ENCODE data around the gene GP1BA. TPM values are rescaled to one million over a fixed set of nuclear protein-coding genes. Genes with fewer than 3 reads are reported as not detected.

GP1BA gene
- total RNA-seq, 1 experiment from 2014 or later = 0.15 TPM

DNA sequence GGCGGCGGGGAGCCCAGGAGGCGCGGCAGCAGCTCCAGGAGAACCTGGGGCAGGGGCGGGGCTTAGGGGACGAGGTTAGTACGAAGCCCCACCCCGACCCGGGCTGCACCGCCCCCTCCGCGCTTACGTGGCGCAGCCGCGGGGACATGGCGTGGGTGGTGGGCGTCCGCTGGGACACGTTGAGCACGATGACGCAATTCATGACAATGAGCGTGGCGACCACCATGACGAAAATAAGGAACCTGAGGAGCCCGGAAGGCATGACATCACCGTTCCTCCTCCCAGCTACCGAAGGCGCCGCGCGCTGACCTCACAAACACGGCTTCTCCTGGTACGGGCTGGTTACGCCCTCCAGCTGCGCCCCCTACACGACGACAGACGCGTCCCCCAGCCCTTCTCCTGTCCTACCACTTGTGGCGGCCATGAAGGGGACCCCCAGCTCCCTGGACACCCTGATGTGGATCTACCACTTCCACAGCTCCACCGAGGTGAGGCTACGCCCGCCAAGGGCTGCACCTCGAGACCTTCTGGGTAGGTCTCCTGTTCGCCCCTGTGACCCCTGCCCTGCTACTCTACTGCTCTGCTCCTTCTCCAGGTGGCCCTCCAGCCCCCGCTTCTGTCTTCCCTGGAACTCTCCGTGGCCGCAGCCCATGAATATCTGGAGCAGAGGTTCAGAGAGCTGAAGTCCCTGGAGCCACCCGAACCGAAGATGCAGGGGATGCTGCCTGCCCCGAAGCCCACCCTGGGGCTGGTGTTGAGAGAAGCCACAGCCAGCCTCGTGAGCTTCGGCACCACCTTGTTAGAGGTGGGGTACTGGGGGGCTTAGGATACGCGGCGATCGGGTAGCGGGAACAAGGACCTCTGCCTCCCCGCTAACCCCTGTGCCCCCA lies 32.5 kb upstream of the GP1BA start, which contains the start of gene C17orf107:
C17orf107 (plus strand) TSS at position 196 of the 890 bp plus-strand sequence; CDS start at position 423, 227 bp downstream.
- Histone ChIP-seq H3K27me3 (ENCODE audit: control insufficient read depth, insufficient read depth, low read length) (no peaks in the 10 kb centered on the region), H3K9me3 (ENCODE audit: control insufficient read depth, insufficient read depth, low read depth, low read length) (no peaks in the 10 kb centered on the region), H3K4me3 (ENCODE audit: low read depth in 2 of 2, low read length in 2 of 2) (peak within 1 kb of the TSS; percentile 44 to 61), H3K27ac (ENCODE audit: low read length) (peak within 1 kb of the TSS; percentile 54; the same call in 1 of the 2 replicates), H3K4me1 (ENCODE audit: control insufficient read depth, insufficient read depth, low read length) (no peaks in the 10 kb centered on the region; the same call in 1 of the 2 replicates), H3K36me3 (ENCODE audit: control insufficient read depth, insufficient read depth, low read length) (no peaks in the 10 kb centered on the region)
- ATAC-seq (peak; percentile 81), DNase-seq (ENCODE audit: low read depth, low spot score) (no peak)
- in situ Hi-C loops (cut with HindIII; ENCODE audit: low pct_unique_long_range_greater_than_20kb, low sequenced_read_pairs) = no loop called here
- TF ChIP-seq SIN3A (IDR thresholded peaks at IDR 0.05; ENCODE audit: borderline replicate concordance, insufficient read depth, low read depth, low read length) = 0 out of 2 replicates have a peak, but pooled peaks have one; percentile 48
- no peak for TF ChIP-seq REST (IDR thresholded peaks at IDR 0.05; ENCODE audit: insufficient read depth in 1 of 2, low read depth in 2 of 2, low read length in 1 of 2)
- BruUV-seq (replicated peaks) = no TSS peak
- CTCF ChIA-PET = interaction anchor here (0.5 to 0.8 kb wide), 2 partner anchors 9 to 156 kb away, joined by 4 to 7 read pairs; no protein-coding TSS in a partner anchor
- intact Hi-C loops (cut with micrococcal nuclease; ENCODE audit: unreplicated experiment) = no loop called here
- POLR2A ChIA-PET = no interaction called here

GRCh38 chr17:4900231-4901107 lies 31.6 kb upstream of the GP1BA start:
- H3K27ac ChIP-seq (ENCODE audit: low read length) = no peak overlapping the region
- ChIA-PET CTCF (interaction anchor here (0.5 kb wide), 1 partner anchor 155 kb away, joined by 7 read pairs; no protein-coding TSS in a partner anchor), POLR2A (no interaction called here)
- no peak for TF ChIP-seq REST (IDR thresholded peaks at IDR 0.05; ENCODE audit: insufficient read depth in 1 of 2, low read depth in 2 of 2, low read length in 1 of 2)
- TF ChIP-seq SIN3A (IDR thresholded peaks at IDR 0.05; ENCODE audit: borderline replicate concordance, insufficient read depth, low read depth, low read length) = no peak
- TF ChIP-seq, protein P1, sequence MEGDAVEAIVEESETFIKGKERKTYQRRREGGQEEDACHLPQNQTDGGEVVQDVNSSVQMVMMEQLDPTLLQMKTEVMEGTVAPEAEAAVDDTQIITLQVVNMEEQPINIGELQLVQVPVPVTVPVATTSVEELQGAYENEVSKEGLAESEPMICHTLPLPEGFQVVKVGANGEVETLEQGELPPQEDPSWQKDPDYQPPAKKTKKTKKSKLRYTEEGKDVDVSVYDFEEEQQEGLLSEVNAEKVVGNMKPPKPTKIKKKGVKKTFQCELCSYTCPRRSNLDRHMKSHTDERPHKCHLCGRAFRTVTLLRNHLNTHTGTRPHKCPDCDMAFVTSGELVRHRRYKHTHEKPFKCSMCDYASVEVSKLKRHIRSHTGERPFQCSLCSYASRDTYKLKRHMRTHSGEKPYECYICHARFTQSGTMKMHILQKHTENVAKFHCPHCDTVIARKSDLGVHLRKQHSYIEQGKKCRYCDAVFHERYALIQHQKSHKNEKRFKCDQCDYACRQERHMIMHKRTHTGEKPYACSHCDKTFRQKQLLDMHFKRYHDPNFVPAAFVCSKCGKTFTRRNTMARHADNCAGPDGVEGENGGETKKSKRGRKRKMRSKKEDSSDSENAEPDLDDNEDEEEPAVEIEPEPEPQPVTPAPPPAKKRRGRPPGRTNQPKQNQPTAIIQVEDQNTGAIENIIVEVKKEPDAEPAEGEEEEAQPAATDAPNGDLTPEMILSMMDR (IDR thresholded peaks at IDR 0.05) = no peak
- TF ChIP-seq POLR2AphosphoS5 (IDR thresholded peaks at IDR 0.05; ENCODE audit: low read depth, low read length) = no peak
- no peak for TF ChIP-seq TCF7L2 (IDR thresholded peaks at IDR 0.05; ENCODE audit: low read depth, low read length)
- H3K4me1 ChIP-seq (ENCODE audit: control insufficient read depth, insufficient read depth, low read length) = no peaks in the 10 kb centered on the region; the same call in 1 of the 2 replicates
- no peaks in the 10 kb centered on the region for H3K36me3 ChIP-seq (ENCODE audit: control insufficient read depth, insufficient read depth, low read length)
- no TSS peak for BruUV-seq (replicated peaks)
- DNase-seq (ENCODE audit: low read depth, low spot score) = no peak
- intact Hi-C loops (cut with micrococcal nuclease; ENCODE audit: unreplicated experiment) = no loop called here
- in situ Hi-C loops (cut with HindIII; ENCODE audit: low pct_unique_long_range_greater_than_20kb, low sequenced_read_pairs) = no loop called here
- no peaks in the 10 kb centered on the region for H3K9me3 ChIP-seq (ENCODE audit: control insufficient read depth, insufficient read depth, low read depth, low read length)
- H3K27me3 ChIP-seq (ENCODE audit: control insufficient read depth, insufficient read depth, low read length) = no peaks in the 10 kb centered on the region
- no peak for ATAC-seq
- peak overlapping the region; percentile 44 to 61 for H3K4me3 ChIP-seq (ENCODE audit: low read depth in 2 of 2, low read length in 2 of 2)
